Stomach (tissue), 4 donors: ENCODE results near the gene CPZ.

Source experiments
- CTCF ChIP-seq, 7 experiments: fragments of 450-650 bp in 4 of 7; fragments of 200-600 bp in 3 of 7; sonication (generic) in 3 of 7; IDR thresholded peaks; one replicate each; pipeline ENCODE4 v1.5.1; 2016 to 2019; ENCODE audit warnings: antibody characterized with exemption in 7 of 7, control low read depth in 2 of 7, mild to moderate bottlenecking in 1 of 7
- POLR2A ChIP-seq, 4 donors: fragments of 450-650 bp; IDR thresholded peaks; one replicate each; pipeline ENCODE4 v1.6.1; 2016; ENCODE audit warnings: antibody characterized with exemption in 4 of 4, control low read depth in 2 of 4, mild to moderate bottlenecking in 1 of 4, moderate library complexity in 1 of 4
- POLR2AphosphoS5 ChIP-seq, 3 donors: sonication (generic); formaldehyde crosslinking; IDR thresholded peaks; one replicate each; pipeline ENCODE4 v1.6.1; 2016; ENCODE audit warnings: antibody characterized with exemption in 3 of 3

GRCh38 chr4:8557151-8558076, 35.2 kb upstream of the CPZ start:
- no peak for TF ChIP-seq CTCF (IDR thresholded peaks at IDR 0.05)
- no peak for TF ChIP-seq POLR2A (IDR thresholded peaks at IDR 0.05)
- TF ChIP-seq POLR2AphosphoS5 (IDR thresholded peaks at IDR 0.05), result no peak
